ENCODE results near the gene PRKN.

Gene PRKN

GRCh38 chr6:162697872-162698403, 29.6 kb downstream of the PRKN start:
- DNase-seq (ENCODE audit: low spot score) (no peak), ATAC-seq (ENCODE audit: low read depth) (no peak)
- Histone ChIP-seq H3K4me3 (ENCODE audit: severe bottlenecking) (no peak overlapping the region), H3K27me3 (ENCODE audit: insufficient read depth, poor library complexity, severe bottlenecking) (no peaks in the 10 kb centered on the region), H3K36me3 (ENCODE audit: low read depth) (no peaks in the 10 kb centered on the region), H3K27ac (ENCODE audit: poor library complexity, severe bottlenecking) (no peak overlapping the region), H3K4me1 (ENCODE audit: insufficient read depth, poor library complexity, severe bottlenecking) (no peaks in the 10 kb centered on the region), H3K9me3 (ENCODE audit: severe bottlenecking) (no peaks in the 10 kb centered on the region)
- TF ChIP-seq CTCF (IDR thresholded peaks at IDR 0.05; ENCODE audit: poor library complexity, severe bottlenecking): no peak

GRCh38 chr6:162690158-162690557, 37.4 kb downstream of the PRKN start:
- DNase-seq (ENCODE audit: low spot score): no peak
- ATAC-seq (ENCODE audit: low read depth): no peak
- Histone ChIP-seq H3K27me3 (ENCODE audit: insufficient read depth, poor library complexity, severe bottlenecking) (no peaks in the 10 kb centered on the region), H3K27ac (ENCODE audit: poor library complexity, severe bottlenecking) (no peak overlapping the region), H3K9me3 (ENCODE audit: severe bottlenecking) (no peaks in the 10 kb centered on the region), H3K36me3 (ENCODE audit: low read depth) (no peaks in the 10 kb centered on the region), H3K4me3 (ENCODE audit: severe bottlenecking) (no peak overlapping the region), H3K4me1 (ENCODE audit: insufficient read depth, poor library complexity, severe bottlenecking) (no peaks in the 10 kb centered on the region)
- TF ChIP-seq CTCF (IDR thresholded peaks at IDR 0.05; ENCODE audit: poor library complexity, severe bottlenecking): no peak

- Histone ChIP-seq H3K36me3 (ENCODE audit: low read depth) (no peaks in the 10 kb centered on the region), H3K9me3 (ENCODE audit: severe bottlenecking) (no peaks in the 10 kb centered on the region), H3K4me3 (ENCODE audit: severe bottlenecking) (no peak overlapping the region), H3K4me1 (ENCODE audit: insufficient read depth, poor library complexity, severe bottlenecking) (no peaks in the 10 kb centered on the region), H3K27me3 (ENCODE audit: insufficient read depth, poor library complexity, severe bottlenecking) (no peaks in the 10 kb centered on the region), H3K27ac (ENCODE audit: poor library complexity, severe bottlenecking) (no peak overlapping the region)
- no peak for TF ChIP-seq CTCF (IDR thresholded peaks at IDR 0.05; ENCODE audit: poor library complexity, severe bottlenecking)
- DNase-seq (ENCODE audit: low spot score) (no peak), ATAC-seq (ENCODE audit: low read depth) (no peak)
Observed at GRCh38 chr6:162688751-162689345, 38.7 kb downstream of the PRKN start.

GRCh38 chr6:162685586-162685985, 42.0 kb downstream of the PRKN start:
- H3K9me3 ChIP-seq (ENCODE audit: severe bottlenecking): no peaks in the 10 kb centered on the region
- no peaks in the 10 kb centered on the region for H3K4me1 ChIP-seq (ENCODE audit: insufficient read depth, poor library complexity, severe bottlenecking)
- H3K36me3 ChIP-seq (ENCODE audit: low read depth): no peaks in the 10 kb centered on the region
- ATAC-seq (ENCODE audit: low read depth): no peak
- no peaks in the 10 kb centered on the region for H3K27me3 ChIP-seq (ENCODE audit: insufficient read depth, poor library complexity, severe bottlenecking)
- no peak overlapping the region for H3K4me3 ChIP-seq (ENCODE audit: severe bottlenecking)
- no peak for DNase-seq (ENCODE audit: low spot score)
- no peak overlapping the region for H3K27ac ChIP-seq (ENCODE audit: poor library complexity, severe bottlenecking)
- no peak for TF ChIP-seq CTCF (IDR thresholded peaks at IDR 0.05; ENCODE audit: poor library complexity, severe bottlenecking)

GRCh38 chr6:162684961-162685360, 42.6 kb downstream of the PRKN start:
- no peak overlapping the region for H3K27ac ChIP-seq (ENCODE audit: poor library complexity, severe bottlenecking)
- DNase-seq (ENCODE audit: low spot score) (no peak), ATAC-seq (ENCODE audit: low read depth) (0 out of 3 replicates have a peak, but pooled peaks have one; percentile 33)
- no peak for TF ChIP-seq CTCF (IDR thresholded peaks at IDR 0.05; ENCODE audit: poor library complexity, severe bottlenecking)
- no peaks in the 10 kb centered on the region for H3K36me3 ChIP-seq (ENCODE audit: low read depth)
- no peaks in the 10 kb centered on the region for H3K4me1 ChIP-seq (ENCODE audit: insufficient read depth, poor library complexity, severe bottlenecking)
- H3K4me3 ChIP-seq (ENCODE audit: severe bottlenecking): no peak overlapping the region
- H3K9me3 ChIP-seq (ENCODE audit: severe bottlenecking): no peaks in the 10 kb centered on the region
- no peaks in the 10 kb centered on the region for H3K27me3 ChIP-seq (ENCODE audit: insufficient read depth, poor library complexity, severe bottlenecking)
